Lower leg skin (tissue), 3 donors: Measurements from ENCODE around the gene LYZL1.

ENCODE experiments used
- POLR2A ChIP-seq, 2 donors: fragments of 450-650 bp; IDR thresholded peaks; one replicate each; pipeline ENCODE4 v1.6.1; 2016 to 2017; ENCODE audit warnings: antibody characterized with exemption in 2 of 2, mild to moderate bottlenecking in 1 of 2, moderate library complexity in 1 of 2
- TF ChIP-seq, protein P1 (sequence below), 3 donors: fragments of 450-650 bp; IDR thresholded peaks; one replicate each; pipeline ENCODE4 v1.5.1; 2016; ENCODE audit warnings: antibody characterized with exemption in 3 of 3, mild to moderate bottlenecking in 3 of 3, moderate library complexity in 2 of 3

- TF ChIP-seq, protein P1, sequence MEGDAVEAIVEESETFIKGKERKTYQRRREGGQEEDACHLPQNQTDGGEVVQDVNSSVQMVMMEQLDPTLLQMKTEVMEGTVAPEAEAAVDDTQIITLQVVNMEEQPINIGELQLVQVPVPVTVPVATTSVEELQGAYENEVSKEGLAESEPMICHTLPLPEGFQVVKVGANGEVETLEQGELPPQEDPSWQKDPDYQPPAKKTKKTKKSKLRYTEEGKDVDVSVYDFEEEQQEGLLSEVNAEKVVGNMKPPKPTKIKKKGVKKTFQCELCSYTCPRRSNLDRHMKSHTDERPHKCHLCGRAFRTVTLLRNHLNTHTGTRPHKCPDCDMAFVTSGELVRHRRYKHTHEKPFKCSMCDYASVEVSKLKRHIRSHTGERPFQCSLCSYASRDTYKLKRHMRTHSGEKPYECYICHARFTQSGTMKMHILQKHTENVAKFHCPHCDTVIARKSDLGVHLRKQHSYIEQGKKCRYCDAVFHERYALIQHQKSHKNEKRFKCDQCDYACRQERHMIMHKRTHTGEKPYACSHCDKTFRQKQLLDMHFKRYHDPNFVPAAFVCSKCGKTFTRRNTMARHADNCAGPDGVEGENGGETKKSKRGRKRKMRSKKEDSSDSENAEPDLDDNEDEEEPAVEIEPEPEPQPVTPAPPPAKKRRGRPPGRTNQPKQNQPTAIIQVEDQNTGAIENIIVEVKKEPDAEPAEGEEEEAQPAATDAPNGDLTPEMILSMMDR (IDR thresholded peaks at IDR 0.05), result no peak
- TF ChIP-seq POLR2A (IDR thresholded peaks at IDR 0.05), result no peak
Measured at GRCh38 chr10:29265210-29265768, 23.6 kb upstream of the LYZL1 start.
